22Rv1 (cell line): ENCODE results near the gene FRMD4B.

ENCODE experiments used
- H3K27ac ChIP-seq: fragments of 450-650 bp; 2 replicates; pipeline ENCODE4 v1.5.1; 2017
- ZFX ChIP-seq: fragments of 450-650 bp; IDR thresholded peaks from 2 replicates; pipeline ENCODE4 v1.6.1; 2017; ENCODE audit warnings: antibody characterized with exemption, borderline replicate concordance
- TF ChIP-seq, protein P1 (sequence below): fragments of 450-650 bp; IDR thresholded peaks from 2 replicates; pipeline ENCODE4 v1.5.1; 2017; ENCODE audit warnings: mild to moderate bottlenecking

Gene FRMD4B

GRCh38 chr3:69425249-69425648, 39.4 kb upstream of the FRMD4B start:
- TF ChIP-seq, protein P1, sequence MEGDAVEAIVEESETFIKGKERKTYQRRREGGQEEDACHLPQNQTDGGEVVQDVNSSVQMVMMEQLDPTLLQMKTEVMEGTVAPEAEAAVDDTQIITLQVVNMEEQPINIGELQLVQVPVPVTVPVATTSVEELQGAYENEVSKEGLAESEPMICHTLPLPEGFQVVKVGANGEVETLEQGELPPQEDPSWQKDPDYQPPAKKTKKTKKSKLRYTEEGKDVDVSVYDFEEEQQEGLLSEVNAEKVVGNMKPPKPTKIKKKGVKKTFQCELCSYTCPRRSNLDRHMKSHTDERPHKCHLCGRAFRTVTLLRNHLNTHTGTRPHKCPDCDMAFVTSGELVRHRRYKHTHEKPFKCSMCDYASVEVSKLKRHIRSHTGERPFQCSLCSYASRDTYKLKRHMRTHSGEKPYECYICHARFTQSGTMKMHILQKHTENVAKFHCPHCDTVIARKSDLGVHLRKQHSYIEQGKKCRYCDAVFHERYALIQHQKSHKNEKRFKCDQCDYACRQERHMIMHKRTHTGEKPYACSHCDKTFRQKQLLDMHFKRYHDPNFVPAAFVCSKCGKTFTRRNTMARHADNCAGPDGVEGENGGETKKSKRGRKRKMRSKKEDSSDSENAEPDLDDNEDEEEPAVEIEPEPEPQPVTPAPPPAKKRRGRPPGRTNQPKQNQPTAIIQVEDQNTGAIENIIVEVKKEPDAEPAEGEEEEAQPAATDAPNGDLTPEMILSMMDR, result peak; percentile 64
- no peak for TF ChIP-seq ZFX
- no peak overlapping the region for H3K27ac ChIP-seq

DNA sequence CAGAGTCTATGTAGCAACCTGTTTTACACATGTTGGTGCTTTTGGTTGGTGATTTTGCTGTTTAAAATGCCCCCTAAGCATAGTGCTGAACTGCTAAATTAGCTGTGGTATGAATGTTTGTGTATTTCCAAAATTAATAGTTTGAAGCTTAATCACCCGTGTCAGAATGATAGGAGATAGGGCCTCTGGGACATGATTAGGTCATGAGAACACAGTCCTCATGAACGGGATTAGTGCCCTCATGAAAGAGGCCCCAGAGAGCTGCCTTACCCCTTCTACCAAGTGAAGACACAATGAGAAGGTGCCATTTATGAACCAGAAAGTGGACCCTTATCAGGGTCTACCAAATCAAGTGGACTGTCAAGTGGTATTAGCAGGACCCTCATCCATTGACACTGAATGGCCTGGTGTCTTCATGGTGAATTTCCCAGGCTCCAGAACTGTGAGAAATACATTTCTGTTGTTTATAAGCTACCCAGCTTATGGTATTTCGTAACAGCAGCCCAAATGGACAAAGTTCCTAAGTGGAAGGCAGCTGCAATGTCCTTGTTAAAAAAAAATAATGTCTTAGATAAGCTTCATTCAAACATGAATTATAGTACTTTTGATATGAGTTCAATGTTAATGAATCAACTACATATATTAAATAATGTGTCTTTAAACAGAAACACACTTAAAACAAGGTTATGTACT, 37.7 kb upstream of the FRMD4B start:
- TF ChIP-seq, protein P1, result no peak
- TF ChIP-seq ZFX, result no peak
- no peak overlapping the region for H3K27ac ChIP-seq

DNA sequence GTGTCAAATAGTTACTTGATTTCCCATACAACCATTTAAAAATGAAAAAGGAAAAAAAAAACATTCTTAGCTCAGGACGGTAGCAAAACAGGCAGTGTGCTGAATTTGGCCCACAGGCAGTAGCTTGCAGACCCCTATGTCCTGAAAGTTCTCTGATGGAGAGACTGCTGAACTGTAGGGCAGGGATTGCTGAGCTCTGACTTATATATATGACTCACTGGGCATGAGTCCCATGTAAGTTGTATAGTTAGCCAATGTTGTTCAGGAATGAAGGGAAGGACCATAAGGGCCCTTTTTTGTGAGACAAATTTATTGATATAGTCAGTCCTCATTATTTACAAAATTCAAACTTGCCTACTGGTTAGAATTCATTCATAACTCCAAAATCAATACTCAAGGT, 36.9 kb upstream of the FRMD4B start:
- H3K27ac ChIP-seq, result no peak overlapping the region
- TF ChIP-seq, protein P1, result no peak
- no peak for TF ChIP-seq ZFX

DNA sequence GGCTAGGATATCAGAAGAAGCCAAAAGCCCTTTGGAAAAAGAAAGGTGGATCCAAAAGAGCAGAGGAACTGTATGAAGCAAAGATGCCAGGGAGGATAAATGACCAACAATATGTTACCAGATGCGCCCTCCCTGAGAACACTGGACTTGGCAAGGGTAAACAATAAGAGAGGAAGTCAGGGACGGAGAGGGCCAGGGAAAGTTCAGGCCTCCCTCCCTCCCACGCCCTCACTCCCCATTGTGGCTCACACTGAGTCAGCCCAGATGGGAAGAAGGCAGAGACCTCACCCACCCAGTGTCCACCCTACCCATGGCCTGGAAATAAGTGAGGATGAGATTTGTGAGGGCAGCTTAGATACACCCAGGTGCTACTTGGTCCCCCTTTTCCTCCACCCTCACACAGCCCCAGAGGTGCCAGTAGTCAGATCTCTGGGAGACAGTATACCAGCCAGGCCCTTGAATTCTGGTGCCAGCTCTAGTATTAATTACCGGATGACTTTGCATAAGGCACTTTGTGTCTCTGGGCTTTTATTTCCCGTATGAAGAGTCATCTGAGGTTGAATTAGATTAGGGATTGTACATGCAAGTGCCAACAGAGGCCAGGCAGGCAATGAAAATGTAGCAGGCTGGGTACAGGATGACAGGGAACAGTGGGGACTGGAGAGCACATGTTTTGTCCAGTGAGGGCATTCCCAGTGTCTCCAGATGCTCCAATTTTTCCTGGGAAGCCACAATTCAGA, 35.1 kb upstream of the FRMD4B start:
- no peak overlapping the region for H3K27ac ChIP-seq
- TF ChIP-seq, protein P1, result no peak
- no peak for TF ChIP-seq ZFX

DNA sequence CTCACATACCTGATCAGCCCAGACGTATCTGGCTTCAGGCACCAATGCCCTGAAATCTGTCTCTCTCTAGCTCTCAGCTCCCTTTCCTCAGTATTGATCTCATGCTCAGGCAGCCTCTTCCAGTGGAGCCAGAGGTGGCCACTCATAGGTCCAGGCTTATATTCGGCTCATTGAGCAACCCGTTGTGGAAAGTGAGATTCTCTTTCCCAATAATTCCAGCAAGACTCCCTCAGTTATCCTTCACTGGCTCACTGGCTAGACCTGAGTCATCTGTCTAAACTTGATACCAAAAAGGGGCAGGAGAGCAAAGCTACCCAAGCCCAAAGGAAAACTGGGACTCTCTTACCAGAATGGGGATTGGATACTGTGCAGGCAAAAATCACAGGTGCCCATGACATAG, 33.4 kb upstream of the FRMD4B start:
- TF ChIP-seq ZFX, result no peak
- TF ChIP-seq, protein P1, result no peak
- no peak overlapping the region for H3K27ac ChIP-seq

- TF ChIP-seq, protein P1, result no peak
- no peak for TF ChIP-seq ZFX
- no peak overlapping the region for H3K27ac ChIP-seq
Measured at GRCh38 chr3:69417541-69418078, 31.7 kb upstream of the FRMD4B start.
